GM18520 (cell line): ENCODE data around the gene HSPB7.
"Not testable (repeated sequence)": the region's sequence is repeated elsewhere in the genome, so short reads cannot be mapped to it uniquely, and the experiment has no call there.

Experiments
- ATAC-seq: cut with Tn5 transposase; IDR thresholded peaks from one replicate; pipeline ENCODE4 v1.9.1; 2021; ENCODE audit not compliant: unreplicated experiment

HSPB7 gene

GRCh38 chr1:16017461-16018303 is at the start of gene HSPB7:
Gene HSPB7 (minus strand): TSS chr1:16018043. CDS start chr1:16017963, 80 bp downstream.
- no peak for ATAC-seq

GRCh38 chr1:16067127-16067768 is 49.4 kb upstream of the HSPB7 start:
- ATAC-seq = no peak

GRCh38 chr1:16066245-16066644 is 48.4 kb upstream of the HSPB7 start:
- no peak for ATAC-seq

GRCh38 chr1:16065269-16065576 is 47.4 kb upstream of the HSPB7 start:
- ATAC-seq = no peak

GRCh38 chr1:16064536-16065268 is 46.9 kb upstream of the HSPB7 start:
- ATAC-seq = no peak

- ATAC-seq = no peak
Observed at GRCh38 chr1:16063921-16064320, 46.1 kb upstream of the HSPB7 start.

GRCh38 chr1:16063226-16063829 is 45.5 kb upstream of the HSPB7 start:
- no peak for ATAC-seq

GRCh38 chr1:16062687-16063075 is 44.8 kb upstream of the HSPB7 start:
- not testable (repeated sequence) for ATAC-seq

GRCh38 chr1:16061989-16062686 is 44.3 kb upstream of the HSPB7 start:
- ATAC-seq = not testable (repeated sequence)

GRCh38 chr1:16061266-16061665 is 43.4 kb upstream of the HSPB7 start:
- no peak for ATAC-seq

GRCh38 chr1:16058394-16059120 is 40.7 kb upstream of the HSPB7 start:
- not testable (repeated sequence) for ATAC-seq

- ATAC-seq = not testable (repeated sequence)
Observed at GRCh38 chr1:16057314-16057915, 39.6 kb upstream of the HSPB7 start.

GRCh38 chr1:16056521-16056912 is 38.7 kb upstream of the HSPB7 start:
- ATAC-seq = not testable (repeated sequence)

GRCh38 chr1:16055613-16056520 is 38.0 kb upstream of the HSPB7 start:
- no peak for ATAC-seq

- no peak for ATAC-seq
Observed at GRCh38 chr1:16054598-16055540, 37.0 kb upstream of the HSPB7 start.

GRCh38 chr1:16053781-16054502 is 36.1 kb upstream of the HSPB7 start:
- ATAC-seq = no peak

- ATAC-seq = not testable (repeated sequence)
Observed at GRCh38 chr1:16051949-16052348, 34.1 kb upstream of the HSPB7 start.
